ENCODE data around the gene LARP1.
A peak's percentile ranks its signal among the peaks of the same experiment; 100 is the strongest.

Gene LARP1

DNA sequence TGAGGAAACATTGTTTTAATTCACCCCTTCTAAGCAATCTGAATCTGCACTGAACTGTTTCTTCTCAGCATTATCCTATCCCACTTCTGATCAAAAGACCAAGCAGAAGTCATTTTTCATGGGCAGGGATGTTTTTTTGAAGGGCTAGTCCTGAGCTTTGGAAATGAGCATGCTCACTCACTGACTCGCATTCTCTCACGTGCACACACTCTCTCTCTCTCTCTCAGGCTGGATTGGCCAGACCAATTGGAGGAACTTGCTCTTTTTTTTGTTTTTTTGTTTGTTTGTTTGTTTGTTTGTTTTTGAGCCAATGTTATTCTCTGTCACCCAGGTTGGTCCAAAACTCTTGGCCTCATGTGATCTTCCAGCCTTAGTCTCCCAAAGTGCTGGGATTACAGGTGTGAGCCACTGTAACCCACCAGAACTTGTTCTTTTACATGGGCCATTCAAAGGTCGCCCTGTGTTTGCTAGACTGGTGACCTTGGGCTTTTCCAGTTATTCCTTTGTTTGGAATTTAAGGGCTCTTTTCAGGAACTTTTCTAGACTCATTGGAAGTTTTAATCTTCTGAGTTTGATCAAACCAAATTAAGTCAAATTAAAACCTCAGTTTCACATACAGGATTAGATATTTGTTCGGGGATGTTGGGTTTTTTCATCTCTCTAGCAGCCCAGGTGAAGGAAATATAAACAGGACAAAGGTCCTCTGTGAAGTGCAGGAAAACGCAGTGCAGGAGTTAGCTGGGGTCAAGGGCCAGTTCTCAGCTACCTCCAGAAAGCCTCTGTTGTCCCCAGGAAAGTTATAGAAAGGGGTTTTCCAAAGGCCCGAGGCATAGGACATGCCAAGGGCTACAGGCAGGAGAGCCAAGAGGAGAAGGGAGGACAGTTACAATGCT lies 82.1 kb downstream of the LARP1 start:
- Histone ChIP-seq H3K27ac (peak overlapping the region in 1 of 2 donors; percentile 74), H3K36me3 (peaks cover 12 to 38% (median 12%) of the 10 kb centered on the region in 3 donors), H3K4me3 (no peak overlapping the region), H3K4me1 (peaks cover 0 to 22% (median 13%) of the 10 kb centered on the region in 4 donors), H3K9me3 (no peaks in the 10 kb centered on the region), H3K27me3 (no peaks in the 10 kb centered on the region)
- intact Hi-C loops (cut with DNase I; ENCODE audit: low total_unique reads): no loop called here
- peak in 1 of 2 donors; percentile 23 for DNase-seq
- TF ChIP-seq, protein P1, sequence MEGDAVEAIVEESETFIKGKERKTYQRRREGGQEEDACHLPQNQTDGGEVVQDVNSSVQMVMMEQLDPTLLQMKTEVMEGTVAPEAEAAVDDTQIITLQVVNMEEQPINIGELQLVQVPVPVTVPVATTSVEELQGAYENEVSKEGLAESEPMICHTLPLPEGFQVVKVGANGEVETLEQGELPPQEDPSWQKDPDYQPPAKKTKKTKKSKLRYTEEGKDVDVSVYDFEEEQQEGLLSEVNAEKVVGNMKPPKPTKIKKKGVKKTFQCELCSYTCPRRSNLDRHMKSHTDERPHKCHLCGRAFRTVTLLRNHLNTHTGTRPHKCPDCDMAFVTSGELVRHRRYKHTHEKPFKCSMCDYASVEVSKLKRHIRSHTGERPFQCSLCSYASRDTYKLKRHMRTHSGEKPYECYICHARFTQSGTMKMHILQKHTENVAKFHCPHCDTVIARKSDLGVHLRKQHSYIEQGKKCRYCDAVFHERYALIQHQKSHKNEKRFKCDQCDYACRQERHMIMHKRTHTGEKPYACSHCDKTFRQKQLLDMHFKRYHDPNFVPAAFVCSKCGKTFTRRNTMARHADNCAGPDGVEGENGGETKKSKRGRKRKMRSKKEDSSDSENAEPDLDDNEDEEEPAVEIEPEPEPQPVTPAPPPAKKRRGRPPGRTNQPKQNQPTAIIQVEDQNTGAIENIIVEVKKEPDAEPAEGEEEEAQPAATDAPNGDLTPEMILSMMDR (IDR thresholded peaks at IDR 0.05): no peak

DNA sequence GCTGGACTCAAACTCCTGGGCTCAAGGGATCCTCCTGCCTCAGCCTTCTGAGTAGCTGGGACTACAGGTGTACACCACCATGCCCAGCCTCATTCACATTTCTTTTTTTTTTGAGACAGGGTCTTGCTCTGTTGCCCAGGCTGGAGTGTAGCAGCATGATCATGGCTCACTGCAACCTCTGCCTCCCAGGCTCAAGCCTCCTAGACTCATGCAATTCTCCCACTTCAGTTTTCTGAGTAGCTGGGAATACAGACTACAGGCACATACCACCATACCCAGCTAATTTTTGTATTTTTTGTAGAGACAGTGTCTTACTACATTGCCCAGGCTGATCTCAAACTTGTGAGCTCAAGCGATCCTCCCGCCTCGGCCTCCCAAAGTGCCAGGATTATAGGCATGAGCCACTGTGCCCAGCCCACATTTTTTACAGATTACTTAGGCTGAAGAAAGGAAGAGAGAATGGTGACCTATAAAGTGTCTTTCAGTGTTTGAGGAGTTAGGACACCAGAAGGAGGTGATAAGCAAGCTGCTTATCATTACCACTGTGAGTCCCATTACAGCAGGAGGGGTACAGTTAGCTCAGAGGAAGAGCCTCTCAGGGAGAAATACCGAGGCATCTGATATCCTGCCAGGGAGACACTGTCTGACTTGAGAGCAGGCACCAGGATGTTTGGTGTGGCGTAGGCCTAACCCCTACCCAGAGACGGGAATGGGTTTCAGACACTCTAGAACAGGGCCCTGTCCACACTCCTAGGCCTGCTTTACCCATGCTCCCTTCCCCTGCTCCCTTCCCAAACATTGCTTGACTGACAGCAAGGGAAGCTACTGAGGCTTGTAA lies 85.5 kb downstream of the LARP1 start:
- TF ChIP-seq, protein P1 (IDR thresholded peaks at IDR 0.05): no peak
- Histone ChIP-seq H3K4me1 (peaks cover 0 to 23% (median 7%) of the 10 kb centered on the region in 4 donors), H3K4me3 (no peak overlapping the region), H3K36me3 (peaks cover 12 to 34% (median 12%) of the 10 kb centered on the region in 3 donors), H3K27me3 (no peaks in the 10 kb centered on the region), H3K9me3 (no peaks in the 10 kb centered on the region), H3K27ac (no peak overlapping the region)
- DNase-seq: no peak
- intact Hi-C loops (cut with DNase I; ENCODE audit: low total_unique reads): no loop called here

DNA sequence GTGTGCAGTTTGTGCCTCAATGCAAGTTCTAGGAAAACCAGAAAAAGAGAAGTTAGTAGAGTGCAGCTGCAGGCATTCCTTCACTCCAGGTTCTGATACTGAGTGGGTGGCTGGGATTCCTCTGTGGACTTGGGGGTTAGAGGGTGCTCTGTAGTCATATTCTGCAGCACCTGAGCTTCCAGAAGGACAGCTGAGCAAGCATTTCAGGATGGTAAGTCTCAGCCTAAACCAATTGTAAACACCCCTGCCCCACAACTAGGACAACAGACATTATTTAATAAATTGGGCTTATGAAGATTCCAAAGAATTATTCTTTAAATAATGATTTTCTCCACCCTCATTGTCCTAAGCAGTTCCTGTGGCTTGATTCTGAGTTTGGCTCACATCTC lies 86.1 kb downstream of the LARP1 start:
- H3K36me3 ChIP-seq: peaks cover 12 to 34% (median 12%) of the 10 kb centered on the region in 3 donors
- intact Hi-C loops (cut with DNase I; ENCODE audit: low total_unique reads): no loop called here
- H3K4me1 ChIP-seq: peaks cover 0 to 23% (median 8%) of the 10 kb centered on the region in 4 donors
- H3K27ac ChIP-seq: no peak overlapping the region
- H3K27me3 ChIP-seq: no peaks in the 10 kb centered on the region
- TF ChIP-seq, protein P1 (IDR thresholded peaks at IDR 0.05): no peak
- no peaks in the 10 kb centered on the region for H3K9me3 ChIP-seq
- DNase-seq: no peak
- H3K4me3 ChIP-seq: no peak overlapping the region

DNA sequence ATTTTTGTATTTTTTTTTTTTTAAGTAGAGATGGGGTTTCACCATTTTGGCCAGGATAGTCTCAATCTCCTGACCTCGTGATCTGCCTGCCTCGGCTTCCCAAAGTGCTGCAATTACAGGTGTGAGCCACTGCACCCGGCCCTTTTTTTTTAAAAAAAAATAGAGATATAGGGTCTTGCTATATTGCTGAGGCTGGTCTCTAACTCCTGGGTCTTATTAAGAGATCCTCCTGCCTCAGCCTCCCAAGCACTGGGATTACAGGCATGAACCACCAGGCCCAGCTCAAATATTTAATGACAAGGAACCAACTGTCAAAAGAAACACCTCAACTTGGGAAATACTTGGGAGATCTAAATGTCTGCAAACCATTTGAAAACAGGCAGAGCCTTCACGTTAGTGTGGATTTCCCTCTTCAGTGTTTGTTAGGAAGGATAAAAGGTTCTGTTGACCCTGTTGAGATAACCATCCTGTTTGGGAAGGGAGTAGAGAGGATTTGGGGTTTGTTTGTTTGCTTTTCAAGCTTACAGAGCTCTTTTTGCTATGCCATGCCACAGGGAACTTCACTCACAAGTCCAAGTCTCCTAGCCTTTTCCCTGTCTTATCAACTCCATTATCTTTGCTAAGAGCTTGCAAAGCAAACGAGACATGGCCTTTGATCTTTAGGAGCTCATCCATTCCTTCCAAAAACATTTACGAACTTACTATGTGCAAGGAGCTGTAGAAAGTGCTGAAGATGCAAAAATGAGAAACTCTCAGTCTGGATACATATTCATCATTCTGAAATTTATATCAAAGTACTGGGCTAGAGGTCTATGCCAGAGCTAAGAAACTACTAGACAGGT lies 87.7 kb downstream of the LARP1 start:
- TF ChIP-seq, protein P1 (IDR thresholded peaks at IDR 0.05): no peak
- peak in 1 of 2 donors; percentile 2 for DNase-seq
- intact Hi-C loops (cut with DNase I; ENCODE audit: low total_unique reads): no loop called here
- H3K4me1 ChIP-seq: peaks cover 0 to 35% (median 9%) of the 10 kb centered on the region in 4 donors
- no peak overlapping the region for H3K4me3 ChIP-seq
- no peaks in the 10 kb centered on the region for H3K27me3 ChIP-seq
- peaks cover 7 to 21% (median 8%) of the 10 kb centered on the region in 3 donors for H3K36me3 ChIP-seq
- no peak overlapping the region for H3K27ac ChIP-seq
- no peaks in the 10 kb centered on the region for H3K9me3 ChIP-seq

DNA sequence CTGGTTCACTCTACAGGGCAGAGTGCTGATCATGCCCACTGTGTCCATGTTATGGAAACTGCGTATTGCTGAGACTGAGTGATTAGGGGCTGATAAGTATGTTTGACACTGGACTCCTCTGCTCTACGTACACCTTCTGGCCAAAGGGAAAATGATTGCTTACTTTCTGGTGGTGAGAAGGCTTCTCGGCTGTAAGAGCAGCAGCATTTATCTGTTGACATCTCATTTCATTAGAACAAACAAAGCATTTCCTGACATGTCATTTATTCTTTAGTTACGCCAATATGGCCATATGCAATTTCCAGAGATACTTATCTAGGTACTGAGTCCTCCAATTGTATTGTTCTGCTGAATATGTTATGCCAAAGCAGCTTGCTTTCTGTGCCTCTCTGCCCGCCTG lies 89.6 kb downstream of the LARP1 start:
- H3K4me3 ChIP-seq: no peak overlapping the region
- TF ChIP-seq, protein P1 (IDR thresholded peaks at IDR 0.05): no peak
- peak in 1 of 2 donors; percentile 0 for DNase-seq
- H3K36me3 ChIP-seq: peaks cover 0 to 9% (median 0%) of the 10 kb centered on the region in 3 donors
- no peaks in the 10 kb centered on the region for H3K9me3 ChIP-seq
- intact Hi-C loops (cut with DNase I; ENCODE audit: low total_unique reads): no loop called here
- no peaks in the 10 kb centered on the region for H3K27me3 ChIP-seq
- H3K4me1 ChIP-seq: peaks cover 0 to 54% (median 24%) of the 10 kb centered on the region in 4 donors
- no peak overlapping the region for H3K27ac ChIP-seq

Measured in tibial artery (tissue), 4 donors.